Keratinocyte (primary cell): ENCODE measurements around the gene SCN2B. TPM values are rescaled to one million over a fixed set of nuclear protein-coding genes. Genes with fewer than 3 reads are reported as not detected.

Experiments used
- DNase-seq: peaks from one replicate; pipeline ENCODE4 v3.0.0-alpha.2; 2011; ENCODE audit warnings: low read depth, missing footprints, low spot score
- FAIRE-seq: peaks from 2 replicates; lab custom pipeline; 2011; peaks lifted over from hg19 to GRCh38; lab: Jason Lieb, UNC
- H2AFZ ChIP-seq: 2 replicates; pipeline ENCODE4 v1.6.0; 2012; ENCODE audit warnings: low read length, control low read depth, inconsistent platforms; ENCODE audit not compliant: control insufficient read depth
- H3K27ac ChIP-seq: 2 replicates; pipeline ENCODE4 v1.5.1; 2011; ENCODE audit warnings: low read length; ENCODE audit not compliant: control insufficient read depth, insufficient read depth
- H3K27me3 ChIP-seq: 3 replicates; pipeline ENCODE4 v1.6.0; 2011; ENCODE audit warnings: low read length; ENCODE audit not compliant: control insufficient read depth, insufficient read depth; ENCODE audit errors: extremely low read depth
- H3K36me3 ChIP-seq, 2 experiments: 2 replicates in 1 of 2; 3 replicates in 1 of 2; pipeline ENCODE4 v1.5.1; 2011; ENCODE audit warnings: low read length in 2 of 2, mild to moderate bottlenecking in 1 of 2; ENCODE audit not compliant: control insufficient read depth in 2 of 2, insufficient read depth in 2 of 2; ENCODE audit errors: extremely low read depth in 1 of 2
- H3K4me1 ChIP-seq: 3 replicates; pipeline ENCODE4 v1.5.1; 2011; ENCODE audit warnings: low read length; ENCODE audit not compliant: control insufficient read depth, insufficient read depth; ENCODE audit errors: extremely low read depth
- H3K4me2 ChIP-seq: 3 replicates; pipeline ENCODE4 v1.6.0; 2011; ENCODE audit warnings: low read depth, low read length; ENCODE audit not compliant: control insufficient read depth, insufficient read depth; ENCODE audit errors: extremely low read depth
- H3K4me3 ChIP-seq, 3 experiments: fragments of 200-600 bp in 1 of 3; sonication (generic) in 1 of 3; 2 replicates in 2 of 3; 3 replicates in 1 of 3; pipeline ENCODE4 v1.5.1; 2011 to 2016; ENCODE audit warnings: low read length in 3 of 3, mild to moderate bottlenecking in 3 of 3, control low read depth in 2 of 3, inconsistent platforms in 1 of 3, low read depth in 1 of 3, mixed read lengths in 1 of 3, mixed run types in 1 of 3, moderate library complexity in 1 of 3; ENCODE audit not compliant: control insufficient read depth in 2 of 3, insufficient read depth in 2 of 3; ENCODE audit errors: extremely low read depth in 1 of 3
- H3K79me2 ChIP-seq: 2 replicates; pipeline ENCODE4 v1.6.0; 2012; ENCODE audit warnings: low read length; ENCODE audit not compliant: control insufficient read depth, insufficient read depth
- H3K9ac ChIP-seq: 3 replicates; pipeline ENCODE4 v1.6.0; 2011; ENCODE audit warnings: low read length; ENCODE audit not compliant: control insufficient read depth, insufficient read depth; ENCODE audit errors: extremely low read depth
- H3K9me1 ChIP-seq: 3 replicates; pipeline ENCODE4 v1.6.0; 2011; ENCODE audit warnings: low read length; ENCODE audit not compliant: control insufficient read depth, insufficient read depth; ENCODE audit errors: extremely low read depth
- H3K9me3 ChIP-seq: 2 replicates; pipeline ENCODE4 v1.5.1; 2012; ENCODE audit warnings: low read depth, low read length; ENCODE audit not compliant: control insufficient read depth
- H4K20me1 ChIP-seq: 3 replicates; pipeline ENCODE4 v1.6.0; 2011; ENCODE audit warnings: low read length; ENCODE audit not compliant: control insufficient read depth, insufficient read depth; ENCODE audit errors: extremely low read depth
- CTCF ChIP-seq, 3 experiments: IDR thresholded peaks in 1 of 3; conservative IDR thresholded peaks in 1 of 3; optimal IDR thresholded peaks in 1 of 3; 2 replicates in 2 of 3; 3 replicates in 1 of 3; pipeline versions ENCODE3 to v1.5.1; 2011; ENCODE audit warnings: low read length in 3 of 3, mild to moderate bottlenecking in 3 of 3, moderate library complexity in 2 of 3, control low read depth in 1 of 3, inconsistent platforms in 1 of 3; ENCODE audit not compliant: insufficient read depth in 2 of 3; ENCODE audit errors: extremely low read depth in 1 of 3
- EZH2 ChIP-seq: IDR thresholded peaks from one replicate; pipeline ENCODE4 v1.6.1; 2012; ENCODE audit warnings: inconsistent platforms, mild to moderate bottlenecking, low read length, moderate library complexity
- dilution Hi-C: fragments of 300-500 bp; cut with MboI; formaldehyde crosslinking; loops from one replicate; pipeline ENCODE4 v1.7.0; 2020; ENCODE audit warnings: low sequenced_read_pairs; ENCODE audit not compliant: extremely low pct_ligation_motif_present
- polyA plus RNA-seq, 5 experiments: library from polyadenylated mRNA; depleted of rRNA in 3 of 5; stranded (reverse) in 3 of 5; stranded (forward) in 1 of 5; unstranded in 1 of 5; fragments of >200 nt; gene quantifications; 1 replicate in 1 of 5; 2 replicates in 3 of 5; 3 replicates in 1 of 5; pipeline versions ENCODE4 v1.2.1 to v1.2.3, GENCODE V29; 2011 to 2012; ENCODE audit warnings: missing spikeins in 2 of 5, low read depth in 1 of 5, low replicate concordance in 1 of 5

The SCN2B gene
- polyA plus RNA-seq, 1 donor (not counting 4 experiments of a cell fraction or from before 2014, with no cell fraction given) = 0.56 TPM

DNA sequence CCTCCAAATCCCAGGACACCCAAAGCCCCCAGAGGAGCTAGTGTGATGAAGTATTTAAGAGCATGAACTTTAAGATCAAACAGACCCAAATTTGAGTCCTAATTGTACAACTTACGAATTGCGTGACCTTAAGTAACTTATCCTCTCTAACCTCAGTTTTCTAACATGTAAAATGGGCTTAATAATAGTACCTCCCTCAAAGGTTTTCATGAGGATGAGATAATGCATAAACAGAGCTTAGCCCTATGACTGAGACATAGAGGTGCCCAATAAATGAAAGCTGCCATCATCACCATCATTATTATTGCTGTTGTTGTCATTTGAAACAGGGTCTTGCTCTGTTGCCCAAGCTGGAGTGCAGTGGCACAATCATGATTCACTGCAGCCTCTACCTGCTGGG is 9.2 kb downstream of the SCN2B start:
- FAIRE-seq (no peak), DNase-seq (no peak)
- H3K27me3 ChIP-seq = no peaks in the 10 kb centered on the region
- no peaks in the 10 kb centered on the region for H3K79me2 ChIP-seq
- no peak overlapping the region for H3K4me2 ChIP-seq
- TF ChIP-seq EZH2 = no peak
- TF ChIP-seq CTCF (optimal IDR thresholded peaks at IDR 0.05 in 1 of 3, IDR thresholded peaks at IDR 0.05 in 1 of 3, conservative IDR thresholded peaks at IDR 0.05 in 1 of 3; ENCODE audit: extremely low read depth in 1 of 3, insufficient read depth in 2 of 3, low read length in 3 of 3) = no peak
- H3K36me3 ChIP-seq = no peaks in the 10 kb centered on the region
- no peaks in the 10 kb centered on the region for H3K9me1 ChIP-seq
- H4K20me1 ChIP-seq = no peaks in the 10 kb centered on the region
- H3K27ac ChIP-seq = no peak overlapping the region
- H3K9me3 ChIP-seq = no peaks in the 10 kb centered on the region
- H3K4me3 ChIP-seq = no peak overlapping the region
- peaks cover 11% of the 10 kb centered on the region for H3K4me1 ChIP-seq
- no peak overlapping the region for H3K9ac ChIP-seq
- no peak overlapping the region for H2AFZ ChIP-seq
- dilution Hi-C loops = no loop called here

DNA sequence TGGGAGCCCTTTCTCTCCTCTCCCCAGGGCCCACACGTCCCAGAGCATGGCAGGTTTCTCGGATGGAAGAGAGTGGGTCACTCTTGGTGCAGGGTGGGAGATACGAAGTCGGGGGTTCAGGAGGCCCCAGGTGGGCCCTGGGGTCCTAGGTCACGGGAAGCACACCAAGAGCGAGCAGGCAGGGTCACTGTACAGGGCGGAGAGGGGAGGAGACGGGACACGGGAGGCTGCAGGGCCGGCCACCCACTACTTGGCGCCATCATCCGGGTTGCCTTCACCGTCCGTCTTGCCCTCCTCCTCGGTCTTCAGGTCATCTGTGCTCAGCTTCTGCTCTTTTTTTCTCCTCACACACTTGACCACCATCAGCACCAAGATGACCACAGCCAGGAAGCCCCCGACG is 9.8 kb downstream of the SCN2B start:
- no peak for DNase-seq
- H3K4me3 ChIP-seq = no peak overlapping the region
- peak overlapping the region; percentile 90 for H2AFZ ChIP-seq
- no peak for FAIRE-seq
- peaks cover 11% of the 10 kb centered on the region for H3K4me1 ChIP-seq
- no peak overlapping the region for H3K4me2 ChIP-seq
- H3K9me3 ChIP-seq = no peaks in the 10 kb centered on the region
- H3K9me1 ChIP-seq = no peaks in the 10 kb centered on the region
- peak overlapping the region; percentile 18 for H3K9ac ChIP-seq
- no peak overlapping the region for H3K27ac ChIP-seq
- H3K79me2 ChIP-seq = no peaks in the 10 kb centered on the region
- H4K20me1 ChIP-seq = no peaks in the 10 kb centered on the region
- TF ChIP-seq CTCF (optimal IDR thresholded peaks at IDR 0.05 in 1 of 3, IDR thresholded peaks at IDR 0.05 in 1 of 3, conservative IDR thresholded peaks at IDR 0.05 in 1 of 3; ENCODE audit: extremely low read depth in 1 of 3, insufficient read depth in 2 of 3, low read length in 3 of 3) (no peak), EZH2 (no peak)
- no peaks in the 10 kb centered on the region for H3K36me3 ChIP-seq
- dilution Hi-C loops = no loop called here
- H3K27me3 ChIP-seq = no peaks in the 10 kb centered on the region
